Vagina (tissue), 2 donors: ENCODE measurements around the gene PRIM1.

Experiments used
- POLR2A ChIP-seq, 2 donors: fragments of 450-650 bp; IDR thresholded peaks; one replicate each; pipeline ENCODE4 v1.6.1; 2017; ENCODE audit warnings: antibody characterized with exemption in 2 of 2, mild to moderate bottlenecking in 2 of 2, moderate library complexity in 2 of 2
- POLR2AphosphoS5 ChIP-seq, 2 donors: sonication (generic); formaldehyde crosslinking; IDR thresholded peaks; one replicate each; pipeline ENCODE4 v1.9.0; 2017; ENCODE audit warnings: antibody characterized with exemption in 2 of 2, mild to moderate bottlenecking in 2 of 2, low read depth in 1 of 2; ENCODE audit not compliant: insufficient read depth in 1 of 2
- TF ChIP-seq, protein P1 (sequence below), 3 experiments: fragments of 450-650 bp in 2 of 3; fragments of 200-600 bp in 1 of 3; sonication (generic) in 1 of 3; IDR thresholded peaks; one replicate each; pipeline ENCODE4 v1.5.1; 2017 to 2019; ENCODE audit warnings: antibody characterized with exemption in 3 of 3, mild to moderate bottlenecking in 2 of 3, moderate library complexity in 2 of 3

DNA sequence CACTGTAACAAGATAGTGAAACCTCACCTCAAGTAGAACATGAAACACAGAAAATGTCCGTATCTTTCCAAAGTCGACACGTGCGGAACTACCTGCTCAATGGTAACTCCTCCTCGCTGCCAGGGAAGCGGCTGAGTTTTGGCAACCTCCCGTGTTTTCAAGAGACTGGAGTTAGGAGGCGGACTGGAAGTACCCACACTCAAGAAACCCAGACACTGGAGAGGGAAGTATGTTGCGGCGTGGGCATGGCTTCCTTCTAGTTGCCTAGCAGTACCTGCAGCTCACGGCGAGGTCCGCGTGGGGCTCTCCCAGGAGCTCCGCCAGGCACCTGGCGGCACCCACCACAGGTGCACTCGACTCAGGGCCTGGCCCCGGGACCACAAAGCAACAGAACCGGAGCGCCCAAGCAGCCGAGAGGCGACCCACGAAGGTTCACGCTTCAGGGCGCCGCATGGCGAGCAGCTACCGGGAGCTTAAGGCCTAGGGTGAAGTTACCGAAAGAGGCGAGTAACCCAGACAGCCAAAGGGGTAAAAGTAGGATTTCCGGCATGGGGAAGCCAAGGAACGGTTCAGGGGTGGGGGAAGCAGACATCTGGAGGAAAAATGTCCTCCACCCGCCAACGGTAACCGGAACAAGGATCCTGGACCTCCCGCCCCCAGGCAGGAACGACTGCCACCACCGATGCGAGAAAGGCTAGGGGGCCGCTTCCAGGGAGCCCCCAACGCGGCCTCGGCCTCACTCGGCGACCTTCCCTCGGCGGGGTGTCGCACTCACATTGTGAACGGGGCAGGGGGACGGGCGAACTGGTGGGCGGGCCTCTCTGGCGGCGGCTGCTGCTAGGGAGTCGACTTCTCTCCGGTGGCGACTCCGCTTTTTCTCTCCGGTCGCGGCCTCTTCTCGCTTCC lies 64.6 kb downstream of the PRIM1 start:
- TF ChIP-seq, protein P1, sequence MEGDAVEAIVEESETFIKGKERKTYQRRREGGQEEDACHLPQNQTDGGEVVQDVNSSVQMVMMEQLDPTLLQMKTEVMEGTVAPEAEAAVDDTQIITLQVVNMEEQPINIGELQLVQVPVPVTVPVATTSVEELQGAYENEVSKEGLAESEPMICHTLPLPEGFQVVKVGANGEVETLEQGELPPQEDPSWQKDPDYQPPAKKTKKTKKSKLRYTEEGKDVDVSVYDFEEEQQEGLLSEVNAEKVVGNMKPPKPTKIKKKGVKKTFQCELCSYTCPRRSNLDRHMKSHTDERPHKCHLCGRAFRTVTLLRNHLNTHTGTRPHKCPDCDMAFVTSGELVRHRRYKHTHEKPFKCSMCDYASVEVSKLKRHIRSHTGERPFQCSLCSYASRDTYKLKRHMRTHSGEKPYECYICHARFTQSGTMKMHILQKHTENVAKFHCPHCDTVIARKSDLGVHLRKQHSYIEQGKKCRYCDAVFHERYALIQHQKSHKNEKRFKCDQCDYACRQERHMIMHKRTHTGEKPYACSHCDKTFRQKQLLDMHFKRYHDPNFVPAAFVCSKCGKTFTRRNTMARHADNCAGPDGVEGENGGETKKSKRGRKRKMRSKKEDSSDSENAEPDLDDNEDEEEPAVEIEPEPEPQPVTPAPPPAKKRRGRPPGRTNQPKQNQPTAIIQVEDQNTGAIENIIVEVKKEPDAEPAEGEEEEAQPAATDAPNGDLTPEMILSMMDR (IDR thresholded peaks at IDR 0.05) = no peak
- TF ChIP-seq POLR2AphosphoS5 (IDR thresholded peaks at IDR 0.05; ENCODE audit: insufficient read depth in 1 of 2, low read depth in 1 of 2) = no peak
- no peak for TF ChIP-seq POLR2A (IDR thresholded peaks at IDR 0.05)
